HEK293 (cell line): ENCODE data around the gene CREBBP.

ENCODE experiments used
- CTCF ChIA-PET: fragments of 350-600 bp; formaldehyde crosslinking; extraction: SDS; loops from one replicate; lab custom pipeline; 2021; ENCODE audit warnings: antibody characterized with exemption; lab: Yijun Ruan, JAX
- POLR2A ChIA-PET: fragments of 300-600 bp; formaldehyde crosslinking; extraction: SDS; loops from one replicate; lab custom pipeline; 2020; ENCODE audit warnings: antibody characterized with exemption, inconsistent platforms; lab: Yijun Ruan, JAX
- H3K27ac ChIP-seq: fragments of 200-500 bp; sonication (Bioruptor generic); 2 replicates; pipeline ENCODE4 v1.5.1; 2014; ENCODE audit warnings: low read depth, low read length, control low read depth, inconsistent platforms; ENCODE audit errors: extremely low read depth
- H3K36me3 ChIP-seq, 2 experiments: fragments of 200-500 bp in 1 of 2; sonication (Bioruptor generic) in 1 of 2; 1 replicate in 1 of 2; 2 replicates in 1 of 2; pipeline ENCODE4 v1.5.1; 2014 to 2017; ENCODE audit warnings: inconsistent platforms in 2 of 2, low read length in 2 of 2; ENCODE audit not compliant: control insufficient read depth in 2 of 2, insufficient read depth in 1 of 2
- H3K4me1 ChIP-seq: fragments of 200-500 bp; sonication (Bioruptor generic); 2 replicates; pipeline ENCODE4 v1.5.1; 2014; ENCODE audit warnings: mild to moderate bottlenecking, low read length, inconsistent platforms; ENCODE audit not compliant: control insufficient read depth, insufficient read depth
- H3K4me3 ChIP-seq: 2 replicates; pipeline ENCODE4 v1.5.1; 2011; ENCODE audit warnings: low read depth, mild to moderate bottlenecking, control low read depth, low read length, moderate library complexity
- H3K9me3 ChIP-seq: fragments of 200-500 bp; sonication (Bioruptor generic); 2 replicates; pipeline ENCODE4 v1.5.1; 2014; ENCODE audit warnings: low read depth, low read length, inconsistent platforms; ENCODE audit not compliant: control insufficient read depth, insufficient read depth
- ATF2 ChIP-seq: fragments of 450-650 bp; formaldehyde crosslinking; IDR thresholded peaks from 2 replicates; pipeline ENCODE4 v1.5.1; 2016; ENCODE audit warnings: missing biosample characterization, missing genetic modification characterization, low read depth
- BCL11A ChIP-seq: fragments of 450-650 bp; formaldehyde crosslinking; IDR thresholded peaks from 2 replicates; pipeline ENCODE4 v1.5.1; 2016; ENCODE audit warnings: low read depth, missing biosample characterization, missing genetic modification characterization
- OVOL3 ChIP-seq: fragments of 450-650 bp; formaldehyde crosslinking; IDR thresholded peaks from 2 replicates; pipeline ENCODE4 v1.5.1; 2016; ENCODE audit warnings: missing biosample characterization, missing genetic modification characterization
- ZBTB17 ChIP-seq: fragments of 450-650 bp; formaldehyde crosslinking; IDR thresholded peaks from 2 replicates; pipeline ENCODE4 v1.5.1; 2016; ENCODE audit warnings: missing biosample characterization, missing genetic modification characterization
- ZNF114 ChIP-seq: fragments of 450-650 bp; formaldehyde crosslinking; IDR thresholded peaks from 2 replicates; pipeline ENCODE4 v1.5.0; 2017; ENCODE audit warnings: missing biosample characterization, missing genetic modification characterization
- ZNF18 ChIP-seq: fragments of 450-650 bp; formaldehyde crosslinking; IDR thresholded peaks from 2 replicates; pipeline ENCODE4 v1.5.1; 2016; ENCODE audit warnings: missing biosample characterization, missing genetic modification characterization
- ZNF214 ChIP-seq: fragments of 450-650 bp; formaldehyde crosslinking; IDR thresholded peaks from 2 replicates; pipeline ENCODE4 v1.5.1; 2017; ENCODE audit warnings: missing biosample characterization, mild to moderate bottlenecking, missing genetic modification characterization, borderline replicate concordance
- ZNF26 ChIP-seq: fragments of 450-650 bp; formaldehyde crosslinking; IDR thresholded peaks from 2 replicates; pipeline ENCODE4 v1.5.1; 2016; ENCODE audit warnings: missing biosample characterization, missing genetic modification characterization
- ZNF404 ChIP-seq: fragments of 450-650 bp; formaldehyde crosslinking; IDR thresholded peaks from 2 replicates; pipeline ENCODE4 v1.5.1; 2017; ENCODE audit warnings: missing biosample characterization, missing genetic modification characterization
- ZNF510 ChIP-seq: fragments of 450-650 bp; formaldehyde crosslinking; IDR thresholded peaks from 2 replicates; pipeline ENCODE4 v1.5.1; 2018; ENCODE audit warnings: mild to moderate bottlenecking, missing genetic modification characterization, missing biosample characterization; ENCODE audit not compliant: insufficient replicate concordance
- ZNF513 ChIP-seq: fragments of 450-650 bp; IDR thresholded peaks from 2 replicates; pipeline ENCODE4 v1.5.1; 2018; ENCODE audit warnings: missing biosample characterization, missing genetic modification characterization
- ZNF548 ChIP-seq: fragments of 450-650 bp; formaldehyde crosslinking; IDR thresholded peaks from 2 replicates; pipeline ENCODE4 v1.5.1; 2016; ENCODE audit warnings: missing biosample characterization, missing genetic modification characterization
- ZNF623 ChIP-seq: fragments of 450-650 bp; formaldehyde crosslinking; IDR thresholded peaks from 2 replicates; pipeline ENCODE4 v1.5.1; 2016; ENCODE audit warnings: missing biosample characterization, missing genetic modification characterization
- ZNF626 ChIP-seq: fragments of 450-650 bp; sonication (Bioruptor Pico); formaldehyde crosslinking; IDR thresholded peaks from 2 replicates; pipeline ENCODE4 v1.5.1; 2018; ENCODE audit warnings: missing biosample characterization, missing genetic modification characterization, inconsistent platforms
- ZNF639 ChIP-seq: fragments of 450-650 bp; formaldehyde crosslinking; IDR thresholded peaks from 2 replicates; pipeline ENCODE4 v1.5.1; 2016; ENCODE audit warnings: missing biosample characterization, missing genetic modification characterization
- ZNF654 ChIP-seq: fragments of 450-650 bp; formaldehyde crosslinking; IDR thresholded peaks from 2 replicates; pipeline ENCODE4 v1.5.1; 2016; ENCODE audit warnings: low read depth, missing biosample characterization, missing genetic modification characterization
- ZNF658 ChIP-seq: fragments of 450-650 bp; formaldehyde crosslinking; IDR thresholded peaks from 2 replicates; pipeline ENCODE4; 2016; ENCODE audit warnings: missing biosample characterization, missing genetic modification characterization
- ZNF692 ChIP-seq: fragments of 450-650 bp; formaldehyde crosslinking; IDR thresholded peaks from 2 replicates; pipeline ENCODE4 v1.5.1; 2016; ENCODE audit warnings: missing biosample characterization, missing genetic modification characterization
- ZNF791 ChIP-seq: fragments of 450-650 bp; formaldehyde crosslinking; IDR thresholded peaks from 2 replicates; pipeline ENCODE4 v1.5.1; 2016; ENCODE audit warnings: missing biosample characterization, missing genetic modification characterization
- ZSCAN16 ChIP-seq: fragments of 450-650 bp; formaldehyde crosslinking; IDR thresholded peaks from 2 replicates; pipeline ENCODE4 v1.5.1; 2016; ENCODE audit warnings: missing biosample characterization, missing genetic modification characterization
- ZXDB ChIP-seq: fragments of 450-650 bp; formaldehyde crosslinking; IDR thresholded peaks from 2 replicates; pipeline ENCODE4 v1.5.1; 2016; ENCODE audit warnings: missing biosample characterization, missing genetic modification characterization

The CREBBP gene

GRCh38 chr16:3785413-3785812 is 95.1 kb downstream of the CREBBP start (continued):
- no peak for TF ChIP-seq ZNF513 (tag by site-specific recombination)
- TF ChIP-seq, all 188 proteins: peak for 0

GRCh38 chr16:3783516-3783915 is 97.0 kb downstream of the CREBBP start:
- TF ChIP-seq ATF2 (tag by site-specific recombination), result no peak
- TF ChIP-seq ZNF548 (tag by site-specific recombination), result no peak
- TF ChIP-seq ZNF18 (tag by site-specific recombination), result no peak
- TF ChIP-seq ZNF654, result no peak
- no peak for TF ChIP-seq OVOL3 (tag by site-specific recombination)
- TF ChIP-seq BCL11A, result no peak
- no peak for TF ChIP-seq ZBTB17 (tag by site-specific recombination)
- TF ChIP-seq ZNF658 (tag by site-specific recombination), result no peak
- peaks cover 15 to 83% of the 10 kb centered on the region in 2 experiments; a peak in 2 of 3 replicates for H3K36me3 ChIP-seq
- H3K4me3 ChIP-seq, result no peak overlapping the region
- ChIA-PET CTCF (no interaction called here), POLR2A (interaction anchor here (1.2 kb wide), 1 partner anchor 97 kb away, joined by 3 read pairs; the partner anchor contains the start of gene CREBBP)
- H3K27ac ChIP-seq, result no peak overlapping the region
- H3K4me1 ChIP-seq, result no peaks in the 10 kb centered on the region
- no peaks in the 10 kb centered on the region for H3K9me3 ChIP-seq

GRCh38 chr16:3782566-3782965 is 97.9 kb downstream of the CREBBP start:
- ChIA-PET POLR2A (no interaction called here), CTCF (interaction anchor here (1.3 kb wide), 1 partner anchor 92 kb away, joined by 3 read pairs; no protein-coding TSS in a partner anchor)
- Histone ChIP-seq H3K4me3 (no peak overlapping the region), H3K36me3 (peaks cover 17 to 86% of the 10 kb centered on the region in 2 experiments), H3K4me1 (no peaks in the 10 kb centered on the region), H3K9me3 (no peaks in the 10 kb centered on the region), H3K27ac (no peak overlapping the region)
- TF ChIP-seq ZNF513 (tag by site-specific recombination), result no peak
- no peak for TF ChIP-seq ZNF214 (tag by site-specific recombination)
- TF ChIP-seq ZNF114 (tag by site-specific recombination), result no peak
- TF ChIP-seq ZXDB (tag by site-specific recombination), result no peak
- TF ChIP-seq ZSCAN16 (tag by site-specific recombination), result no peak
- TF ChIP-seq ZNF404 (tag by site-specific recombination), result no peak
- TF ChIP-seq ZNF692 (tag by site-specific recombination), result no peak
- TF ChIP-seq ZNF26 (tag by site-specific recombination), result no peak
- no peak for TF ChIP-seq ZNF626 (tag by site-specific recombination)
- TF ChIP-seq ZNF639 (tag by site-specific recombination), result no peak
- no peak for TF ChIP-seq ZNF791 (tag by site-specific recombination)
- TF ChIP-seq ZNF510 (tag by site-specific recombination), result no peak
- no peak for TF ChIP-seq ZNF623 (tag by site-specific recombination)
